HCT116 (cell line): ENCODE measurements around the gene TROAP. TPM values are rescaled to one million over a fixed set of nuclear protein-coding genes. Genes with fewer than 3 reads are reported as not detected.

Source experiments
- ATAC-seq: fragments of 200-7000 bp; cut with Tn5 transposase; 2 replicates; pipeline ENCODE4 v1.9.1; 2020; ENCODE audit warnings: mild to moderate bottlenecking, moderate library complexity
- BruUV-seq: library from RNA; stranded (reverse); fragments of 400-500 nt; replicated peaks from 2 replicates; lab custom pipeline; 2021; lab: Mats Ljungman, UMichigan
- CTCF ChIA-PET: fragments of 300-600 bp; sonication (Branson Sonifier 250); formaldehyde crosslinking; loops from one replicate; lab custom pipeline; 2021; ENCODE audit warnings: antibody characterized with exemption; lab: Charles Lee
- POLR2A ChIA-PET: fragments of 300-600, 350-600 bp; sonication (Branson Sonifier 250); formaldehyde crosslinking; loops from one replicate; lab custom pipeline; 2021; ENCODE audit warnings: antibody characterized with exemption; lab: Charles Lee
- RAD21 ChIA-PET, 2 experiments: fragments of 300-600 bp; sonication (Branson Sonifier 250); formaldehyde crosslinking; loops; one replicate each; lab custom pipeline; 2023; ENCODE audit warnings: low total read pairs in 2 of 2; ENCODE audit not compliant: uncharacterized antibody in 2 of 2, unreplicated experiment in 2 of 2, low non-redundant PET in 1 of 2; lab: Charles Lee
- DNase-seq: peaks from one replicate; pipeline ENCODE4 v3.0.0-alpha.2; 2010; ENCODE audit warnings: low read depth, low spot score
- H2AFZ ChIP-seq: fragments of 200-600 bp; shearing (Covaris generic), sonication (generic); 2 replicates; pipeline ENCODE4 v1.6.1; 2017; ENCODE audit warnings: low read depth, mixed run types, mixed read lengths, antibody characterized with exemption, low read length; ENCODE audit not compliant: poor library complexity, severe bottlenecking
- H3K27ac ChIP-seq: 2 replicates; pipeline ENCODE4 v1.5.1; 2012; ENCODE audit warnings: low read depth, low read length
- H3K27me3 ChIP-seq: fragments of 200-600 bp; sonication (generic); 2 replicates; pipeline ENCODE4 v1.6.1; 2016; ENCODE audit warnings: mixed run types, low read length, mixed read lengths; ENCODE audit not compliant: insufficient read depth
- H3K36me3 ChIP-seq, 2 experiments: fragments of 200-500 bp in 1 of 2; fragments of 200-600 bp in 1 of 2; sonication (Bioruptor generic) in 1 of 2; sonication (generic) in 1 of 2; 2 replicates each; pipeline versions ENCODE4 v1.5.1 to v1.6.1; 2014 to 2016; ENCODE audit warnings: low read length in 2 of 2, inconsistent platforms in 1 of 2, mixed read lengths in 1 of 2, mixed run types in 1 of 2; ENCODE audit not compliant: insufficient read depth in 2 of 2, control insufficient read depth in 1 of 2
- H3K4me1 ChIP-seq, 2 experiments: fragments of 200-600 bp in 1 of 2; sonication (generic) in 1 of 2; 2 replicates each; pipeline versions ENCODE4 v1.5.1 to v1.6.1; 2012 to 2017; ENCODE audit warnings: low read length in 2 of 2, inconsistent platforms in 1 of 2, mild to moderate bottlenecking in 1 of 2, mixed read lengths in 1 of 2, mixed run types in 1 of 2, moderate library complexity in 1 of 2; ENCODE audit not compliant: insufficient read depth in 2 of 2, control insufficient read depth in 1 of 2
- H3K4me2 ChIP-seq: fragments of 200-600 bp; sonication (generic); 2 replicates; pipeline ENCODE4 v1.6.1; 2017; ENCODE audit warnings: mixed run types, low read length, mixed read lengths
- H3K4me3 ChIP-seq, 2 experiments: fragments of 200-600 bp in 1 of 2; sonication (generic) in 1 of 2; replicated peaks in 1 of 2; 2 replicates each; pipeline ENCODE4 v1.5.1; 2011 to 2016; ENCODE audit warnings: low read length in 2 of 2, control low read depth in 1 of 2, low read depth in 1 of 2, mild to moderate bottlenecking in 1 of 2, mixed read lengths in 1 of 2, mixed run types in 1 of 2
- H3K79me2 ChIP-seq: fragments of 200-600 bp; sonication (generic); 2 replicates; pipeline ENCODE4 v1.6.1; 2017; ENCODE audit warnings: mild to moderate bottlenecking, mixed run types, low read length, moderate library complexity, mixed read lengths; ENCODE audit not compliant: insufficient read depth
- H3K9ac ChIP-seq: fragments of 200-600 bp; sonication (generic); 2 replicates; pipeline ENCODE4 v1.6.1; 2016; ENCODE audit warnings: low read length, mixed read lengths
- H3K9me2 ChIP-seq: fragments of 200-600 bp; sonication (generic), shearing (Covaris generic); 2 replicates; pipeline ENCODE4 v1.6.1; 2017; ENCODE audit warnings: mixed run types, mild to moderate bottlenecking, moderate library complexity; ENCODE audit not compliant: insufficient read depth
- H3K9me3 ChIP-seq, 2 experiments: fragments of 200-500 bp in 1 of 2; fragments of 200-600 bp in 1 of 2; sonication (Bioruptor generic) in 1 of 2; sonication (generic) in 1 of 2; 2 replicates each; pipeline ENCODE4 v1.6.1; 2014 to 2017; ENCODE audit warnings: low read length in 2 of 2, mixed read lengths in 2 of 2, inconsistent platforms in 1 of 2, low read depth in 1 of 2, mild to moderate bottlenecking in 1 of 2, mixed run types in 1 of 2, moderate library complexity in 1 of 2; ENCODE audit not compliant: control insufficient read depth in 1 of 2, insufficient read depth in 1 of 2
- H4K20me1 ChIP-seq: fragments of 200-600 bp; sonication (generic), shearing (Covaris generic); 2 replicates; pipeline ENCODE4 v1.6.1; 2017; ENCODE audit warnings: mixed run types, mild to moderate bottlenecking, moderate library complexity; ENCODE audit not compliant: insufficient read depth
- MAX ChIP-seq: IDR thresholded peaks from 2 replicates; pipeline ENCODE4 v1.6.1; 2012
- POLR2AphosphoS5 ChIP-seq: IDR thresholded peaks from 2 replicates; pipeline ENCODE4 v1.6.1; 2011; ENCODE audit warnings: mild to moderate bottlenecking, low read depth, low read length, moderate library complexity
- REST ChIP-seq: IDR thresholded peaks from 2 replicates; pipeline ENCODE4 v1.6.1; 2012; ENCODE audit warnings: low read depth
- SP1 ChIP-seq: IDR thresholded peaks from 2 replicates; pipeline ENCODE4 v1.6.1; 2012; ENCODE audit warnings: low read depth
- ZBTB33 ChIP-seq: IDR thresholded peaks from 2 replicates; pipeline ENCODE4 v1.6.1; 2011; ENCODE audit warnings: mild to moderate bottlenecking, low read length, moderate library complexity; ENCODE audit not compliant: insufficient replicate concordance; ENCODE audit errors: extremely low read depth
- intact Hi-C: fragments of 100-400 bp; cut with micrococcal nuclease; formaldehyde crosslinking; loops from 2 replicates; pipeline ENCODE4 v1.10.0; 2022
- total RNA-seq: library from RNA; stranded (reverse); gene quantifications from one replicate; pipeline ENCODE4 v1.2.1, GENCODE V29; 2021; ENCODE audit not compliant: unreplicated experiment

TROAP gene
- total RNA-seq, 1 experiment from 2014 or later: 99.1 TPM

- Histone ChIP-seq H3K9ac (no peak overlapping the region), H3K9me2 (no peaks in the 10 kb centered on the region), H3K27ac (no peak overlapping the region; the same call in 1 of the 2 replicates), H3K79me2 (no peaks in the 10 kb centered on the region), H4K20me1 (no peaks in the 10 kb centered on the region), H3K36me3 (no peaks in the 10 kb centered on the region), H3K4me1 (peaks cover 10 to 29% of the 10 kb centered on the region in 2 experiments; a peak in 3 of 4 replicates), H3K4me2 (no peak overlapping the region), H3K27me3 (no peaks in the 10 kb centered on the region), H2AFZ (no peak overlapping the region), H3K9me3 (no peaks in the 10 kb centered on the region), H3K4me3 (no peak overlapping the region)
- CTCF ChIA-PET: interaction anchor here (0.5 to 4.5 kb wide), 5 partner anchors 10 to 65 kb away, joined by 3 to 23 read pairs (median 3); no protein-coding TSS in a partner anchor
- POLR2A ChIA-PET: interaction anchor here (0.6 kb wide), 1 partner anchor 27 kb away, joined by 4 read pairs; no protein-coding TSS in a partner anchor
- RAD21 ChIA-PET: no interaction called here
- TF ChIP-seq MAX: no peak
- 0 out of 2 replicates have a peak, but pooled peaks have one; percentile 13 for TF ChIP-seq POLR2AphosphoS5
- no peak for ATAC-seq
- intact Hi-C loops: no loop called here
- no peak for DNase-seq
- BruUV-seq: no TSS peak
Observed at GRCh38 chr12:49293056-49293956, 29.7 kb upstream of the TROAP start.

- no peak overlapping the region for H3K9ac ChIP-seq
- no peak for ATAC-seq
- H3K4me3 ChIP-seq: no peak overlapping the region
- H4K20me1 ChIP-seq: no peaks in the 10 kb centered on the region
- no peaks in the 10 kb centered on the region for H3K36me3 ChIP-seq
- no peak overlapping the region for H3K4me2 ChIP-seq
- H3K27me3 ChIP-seq: no peaks in the 10 kb centered on the region
- ChIA-PET CTCF (interaction anchor here (0.9 to 4.5 kb wide), 4 partner anchors 9 to 64 kb away, joined by 3 to 23 read pairs (median 5); no protein-coding TSS in a partner anchor), RAD21 (no interaction called here), POLR2A (interaction anchor here (0.6 to 1.6 kb wide), 2 partner anchors 26 to 37 kb away, joined by 3 to 4 read pairs; no protein-coding TSS in a partner anchor)
- H3K79me2 ChIP-seq: no peaks in the 10 kb centered on the region
- BruUV-seq: TSS peak; percentile 8
- H3K27ac ChIP-seq: no peak overlapping the region
- H2AFZ ChIP-seq: no peak overlapping the region
- no peak for DNase-seq
- peaks cover 10 to 35% of the 10 kb centered on the region in 2 experiments; a peak in 3 of 4 replicates for H3K4me1 ChIP-seq
- intact Hi-C loops: no loop called here
- H3K9me3 ChIP-seq: no peaks in the 10 kb centered on the region
- no peaks in the 10 kb centered on the region for H3K9me2 ChIP-seq
- no peak for TF ChIP-seq ZBTB33
- TF ChIP-seq SP1: no peak
- TF ChIP-seq REST: no peak
- TF ChIP-seq MAX: no peak
Observed at GRCh38 chr12:49294086-49294803, 28.8 kb upstream of the TROAP start.
